Type B pancreatic cell (in vitro differentiated cells): ENCODE data around the gene TRAF1. TPM values are rescaled to one million over a fixed set of nuclear protein-coding genes. Genes with fewer than 3 reads are reported as not detected.

Experiments
- DNase-seq: peaks from one replicate; pipeline ENCODE4 v3.0.0; 2021; ENCODE audit warnings: mixed read lengths; ENCODE audit not compliant: unreplicated experiment; ENCODE audit errors: extremely low spot score
- H3K27ac Mint-ChIP-seq: 2 replicates; pipeline ENCODE4 v1.8.0; 2021; ENCODE audit warnings: mild to moderate bottlenecking, mixed read lengths
- H3K27me3 Mint-ChIP-seq: 2 replicates; pipeline ENCODE4 v1.8.0; 2021; ENCODE audit warnings: mixed read lengths
- H3K36me3 Mint-ChIP-seq: 2 replicates; pipeline ENCODE4 v1.8.0; 2021; ENCODE audit warnings: mixed read lengths
- H3K4me1 Mint-ChIP-seq: one replicate; pipeline ENCODE4 v1.8.0; 2021; ENCODE audit warnings: mixed read lengths; ENCODE audit not compliant: unreplicated experiment
- H3K4me3 Mint-ChIP-seq: 2 replicates; pipeline ENCODE4 v1.8.0; 2021; ENCODE audit warnings: mild to moderate bottlenecking, mixed read lengths
- H3K9me3 Mint-ChIP-seq: 2 replicates; pipeline ENCODE4 v1.8.0; 2021; ENCODE audit warnings: mixed read lengths
- total RNA-seq: library from RNA; stranded (reverse); gene quantifications from 2 replicates; pipeline ENCODE4 v1.2.1, GENCODE V29; 2021; ENCODE audit warnings: low replicate concordance
- TF ChIP-seq, protein P1 (sequence below): fragments of 200-600 bp; sonication (generic); conservative IDR thresholded peaks from 2 replicates; pipeline ENCODE4 v1.5.0; 2021; ENCODE audit warnings: antibody characterized with exemption, mild to moderate bottlenecking

The TRAF1 gene
- total RNA-seq, 1 donor from 2014 or later: 3.1 TPM

DNA sequence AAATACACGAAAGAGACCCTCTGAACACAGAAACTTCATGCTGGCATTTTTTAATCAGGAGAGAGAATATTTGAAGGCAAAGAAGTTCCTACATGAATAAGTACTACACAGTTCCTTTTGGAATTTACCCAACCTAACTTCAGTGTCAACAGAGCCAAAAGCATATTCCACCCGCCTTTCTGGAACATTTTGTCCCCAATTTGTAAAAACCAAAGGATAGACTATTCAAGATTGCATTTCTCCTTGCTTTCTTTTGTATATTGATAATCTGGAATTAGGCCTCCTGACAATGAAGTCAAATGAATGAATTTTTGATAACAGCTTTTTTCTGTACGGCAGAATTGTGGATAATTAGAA is 39.4 kb upstream of the TRAF1 start:
- DNase-seq: no peak
- H3K27ac Mint-ChIP-seq: peak overlapping the region; percentile 24
- TF ChIP-seq, protein P1, sequence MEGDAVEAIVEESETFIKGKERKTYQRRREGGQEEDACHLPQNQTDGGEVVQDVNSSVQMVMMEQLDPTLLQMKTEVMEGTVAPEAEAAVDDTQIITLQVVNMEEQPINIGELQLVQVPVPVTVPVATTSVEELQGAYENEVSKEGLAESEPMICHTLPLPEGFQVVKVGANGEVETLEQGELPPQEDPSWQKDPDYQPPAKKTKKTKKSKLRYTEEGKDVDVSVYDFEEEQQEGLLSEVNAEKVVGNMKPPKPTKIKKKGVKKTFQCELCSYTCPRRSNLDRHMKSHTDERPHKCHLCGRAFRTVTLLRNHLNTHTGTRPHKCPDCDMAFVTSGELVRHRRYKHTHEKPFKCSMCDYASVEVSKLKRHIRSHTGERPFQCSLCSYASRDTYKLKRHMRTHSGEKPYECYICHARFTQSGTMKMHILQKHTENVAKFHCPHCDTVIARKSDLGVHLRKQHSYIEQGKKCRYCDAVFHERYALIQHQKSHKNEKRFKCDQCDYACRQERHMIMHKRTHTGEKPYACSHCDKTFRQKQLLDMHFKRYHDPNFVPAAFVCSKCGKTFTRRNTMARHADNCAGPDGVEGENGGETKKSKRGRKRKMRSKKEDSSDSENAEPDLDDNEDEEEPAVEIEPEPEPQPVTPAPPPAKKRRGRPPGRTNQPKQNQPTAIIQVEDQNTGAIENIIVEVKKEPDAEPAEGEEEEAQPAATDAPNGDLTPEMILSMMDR: no peak
- H3K27me3 Mint-ChIP-seq: no peaks in the 10 kb centered on the region
- H3K4me1 Mint-ChIP-seq: peaks cover 20% of the 10 kb centered on the region
- H3K36me3 Mint-ChIP-seq: peaks cover 6% of the 10 kb centered on the region
- H3K4me3 Mint-ChIP-seq: peak overlapping the region; percentile 24
- H3K9me3 Mint-ChIP-seq: no peaks in the 10 kb centered on the region

DNA sequence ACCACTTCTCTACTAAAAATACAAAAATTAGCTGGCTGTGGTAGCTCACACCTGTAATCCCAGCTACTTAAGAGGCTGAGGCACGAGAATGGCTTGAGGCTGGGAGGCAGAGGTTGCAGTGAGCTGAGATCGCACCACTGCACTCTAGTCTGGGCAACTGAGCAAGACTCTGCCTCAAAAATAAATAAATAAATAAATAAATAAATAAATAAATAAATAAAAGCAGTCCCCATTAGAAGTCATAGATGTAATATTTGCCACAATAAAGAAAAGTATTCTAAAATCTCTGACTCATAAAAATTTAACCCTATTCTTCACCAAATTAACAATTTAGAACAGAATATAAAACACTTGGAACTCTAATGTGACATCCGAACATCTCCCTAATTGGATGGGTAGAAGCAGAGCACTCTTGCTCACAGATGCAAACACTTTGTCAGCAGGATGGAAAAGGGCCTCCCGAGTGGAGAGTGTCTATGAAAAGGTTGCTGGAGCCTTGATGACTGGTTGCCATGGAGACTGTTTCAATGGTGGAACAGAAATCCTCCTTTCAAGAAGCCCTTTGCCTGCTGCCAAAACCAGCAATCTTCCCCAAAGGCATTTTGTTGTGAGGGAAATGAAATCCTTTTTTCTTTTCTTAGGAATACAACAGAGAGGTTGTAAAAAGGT is 38.9 kb upstream of the TRAF1 start:
- H3K27ac Mint-ChIP-seq: peak overlapping the region; percentile 24
- H3K9me3 Mint-ChIP-seq: no peaks in the 10 kb centered on the region
- DNase-seq: no peak
- H3K36me3 Mint-ChIP-seq: peaks cover 6% of the 10 kb centered on the region
- no peaks in the 10 kb centered on the region for H3K27me3 Mint-ChIP-seq
- peak overlapping the region; percentile 24 for H3K4me3 Mint-ChIP-seq
- TF ChIP-seq, protein P1: no peak
- peaks cover 19% of the 10 kb centered on the region for H3K4me1 Mint-ChIP-seq

DNA sequence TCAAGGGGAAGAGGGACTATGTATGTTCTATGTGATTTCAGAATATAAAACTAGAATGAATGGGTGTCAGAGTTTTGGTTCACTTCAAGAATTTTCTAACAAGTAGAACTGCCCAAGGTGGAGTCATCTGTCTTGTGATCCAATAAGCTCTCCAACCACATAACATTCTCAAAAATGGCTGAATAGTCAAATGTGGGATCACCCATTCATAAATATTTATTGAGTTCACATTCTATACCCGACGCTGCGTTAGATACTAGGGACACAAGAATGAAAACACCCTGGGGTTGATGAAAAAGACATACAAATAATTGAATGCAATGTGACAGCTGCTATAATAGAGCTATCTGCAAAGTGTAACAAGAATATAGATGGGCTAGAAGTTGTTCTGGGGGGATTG is 35.3 kb upstream of the TRAF1 start:
- no peak overlapping the region for H3K4me3 Mint-ChIP-seq
- peaks cover 11% of the 10 kb centered on the region for H3K36me3 Mint-ChIP-seq
- no peaks in the 10 kb centered on the region for H3K27me3 Mint-ChIP-seq
- no peaks in the 10 kb centered on the region for H3K9me3 Mint-ChIP-seq
- TF ChIP-seq, protein P1: no peak
- no peak overlapping the region for H3K27ac Mint-ChIP-seq
- peaks cover 27% of the 10 kb centered on the region for H3K4me1 Mint-ChIP-seq
- DNase-seq: no peak

DNA sequence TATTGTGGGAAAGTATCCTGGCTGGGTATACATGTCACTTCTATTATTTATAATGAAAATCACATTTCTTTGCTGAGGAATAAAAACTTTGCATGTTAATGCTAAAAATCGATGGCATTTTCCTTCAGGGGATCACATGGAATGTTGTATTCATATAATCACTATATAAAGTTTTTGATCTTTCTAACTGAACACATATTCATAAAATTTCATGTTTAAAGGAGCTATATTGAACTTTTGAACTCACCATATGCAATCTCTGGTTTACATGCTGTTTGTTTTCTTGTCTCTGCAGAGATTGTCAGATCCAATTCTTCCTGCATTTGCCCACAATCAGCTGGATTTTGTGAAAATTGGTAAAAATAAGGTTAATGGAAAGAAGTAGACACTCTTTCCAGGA is 33.4 kb upstream of the TRAF1 start:
- H3K36me3 Mint-ChIP-seq: peaks cover 11% of the 10 kb centered on the region
- H3K27ac Mint-ChIP-seq: no peak overlapping the region
- peaks cover 13% of the 10 kb centered on the region for H3K4me1 Mint-ChIP-seq
- DNase-seq: no peak
- no peaks in the 10 kb centered on the region for H3K27me3 Mint-ChIP-seq
- no peaks in the 10 kb centered on the region for H3K9me3 Mint-ChIP-seq
- no peak overlapping the region for H3K4me3 Mint-ChIP-seq
- TF ChIP-seq, protein P1: no peak

DNA sequence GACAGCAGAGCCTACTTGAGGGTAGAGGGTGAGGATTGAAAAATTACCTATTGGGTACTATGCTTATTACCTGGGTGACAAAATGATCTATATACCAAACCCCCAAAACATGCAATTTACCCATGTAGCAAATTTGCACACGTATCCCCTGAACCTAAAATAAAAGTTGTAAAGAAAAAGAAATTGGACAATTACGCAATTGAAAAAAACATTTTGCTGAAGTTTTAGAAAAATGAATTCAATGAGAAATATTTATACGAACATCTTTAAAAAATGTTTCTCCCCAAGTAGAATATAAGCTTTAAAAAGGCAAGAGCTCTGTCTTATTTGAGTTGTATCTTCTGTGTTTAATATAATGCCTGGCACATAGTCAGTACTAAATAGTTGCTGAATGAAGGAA is 30.3 kb upstream of the TRAF1 start:
- Mint-ChIP-seq H3K27me3 (no peaks in the 10 kb centered on the region), H3K9me3 (no peaks in the 10 kb centered on the region), H3K36me3 (peaks cover 6% of the 10 kb centered on the region), H3K4me1 (peaks cover 17% of the 10 kb centered on the region), H3K4me3 (no peak overlapping the region), H3K27ac (no peak overlapping the region)
- DNase-seq: no peak
- TF ChIP-seq, protein P1: no peak
